Fibroblast of mammary gland (primary cell): ENCODE data around the gene KCNIP4.

Source experiments
- DNase-seq: peaks from one replicate; pipeline ENCODE4 v3.0.0-alpha.2; 2010; ENCODE audit warnings: low read depth
- H3K4me3 ChIP-seq: 2 replicates; pipeline ENCODE4 v1.5.1; 2011; ENCODE audit warnings: low read depth, mild to moderate bottlenecking, low read length, moderate library complexity; ENCODE audit not compliant: control insufficient read depth
- TF ChIP-seq, protein P1 (sequence below): conservative IDR thresholded peaks from 2 replicates; pipeline ENCODE4 v1.5.1; 2011; ENCODE audit warnings: low read depth, low read length, inconsistent platforms; ENCODE audit not compliant: control insufficient read depth, insufficient read depth

KCNIP4 gene

DNA sequence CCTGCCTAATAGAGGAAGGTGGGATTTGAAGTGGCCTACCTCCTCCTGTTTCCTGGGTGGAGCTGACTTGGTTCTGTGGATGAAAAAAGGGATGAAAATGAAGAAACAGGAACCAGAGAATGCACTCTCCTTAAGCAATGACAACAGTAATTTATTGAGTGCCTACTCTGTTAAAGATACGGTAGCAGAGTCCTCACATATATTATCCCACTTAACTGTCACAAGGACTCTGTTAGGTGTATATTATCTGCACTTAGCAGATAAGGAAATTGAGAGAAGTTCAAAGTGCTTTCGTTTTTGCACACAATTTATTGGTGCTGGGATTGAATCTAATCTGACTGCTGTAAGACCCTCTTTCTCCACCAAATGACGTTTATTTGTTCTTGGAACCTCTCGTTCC is 947.1 kb downstream of the KCNIP4 start:
- no peak overlapping the region for H3K4me3 ChIP-seq
- no peak for DNase-seq
- TF ChIP-seq, protein P1, sequence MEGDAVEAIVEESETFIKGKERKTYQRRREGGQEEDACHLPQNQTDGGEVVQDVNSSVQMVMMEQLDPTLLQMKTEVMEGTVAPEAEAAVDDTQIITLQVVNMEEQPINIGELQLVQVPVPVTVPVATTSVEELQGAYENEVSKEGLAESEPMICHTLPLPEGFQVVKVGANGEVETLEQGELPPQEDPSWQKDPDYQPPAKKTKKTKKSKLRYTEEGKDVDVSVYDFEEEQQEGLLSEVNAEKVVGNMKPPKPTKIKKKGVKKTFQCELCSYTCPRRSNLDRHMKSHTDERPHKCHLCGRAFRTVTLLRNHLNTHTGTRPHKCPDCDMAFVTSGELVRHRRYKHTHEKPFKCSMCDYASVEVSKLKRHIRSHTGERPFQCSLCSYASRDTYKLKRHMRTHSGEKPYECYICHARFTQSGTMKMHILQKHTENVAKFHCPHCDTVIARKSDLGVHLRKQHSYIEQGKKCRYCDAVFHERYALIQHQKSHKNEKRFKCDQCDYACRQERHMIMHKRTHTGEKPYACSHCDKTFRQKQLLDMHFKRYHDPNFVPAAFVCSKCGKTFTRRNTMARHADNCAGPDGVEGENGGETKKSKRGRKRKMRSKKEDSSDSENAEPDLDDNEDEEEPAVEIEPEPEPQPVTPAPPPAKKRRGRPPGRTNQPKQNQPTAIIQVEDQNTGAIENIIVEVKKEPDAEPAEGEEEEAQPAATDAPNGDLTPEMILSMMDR: no peak

- no peak for DNase-seq
- H3K4me3 ChIP-seq: no peak overlapping the region
- TF ChIP-seq, protein P1: no peak
Measured at GRCh38 chr4:20997886-20998285, 950.7 kb downstream of the KCNIP4 start.

GRCh38 chr4:20995610-20996009 is 953.0 kb downstream of the KCNIP4 start:
- no peak for DNase-seq
- TF ChIP-seq, protein P1: no peak
- H3K4me3 ChIP-seq: no peak overlapping the region

DNA sequence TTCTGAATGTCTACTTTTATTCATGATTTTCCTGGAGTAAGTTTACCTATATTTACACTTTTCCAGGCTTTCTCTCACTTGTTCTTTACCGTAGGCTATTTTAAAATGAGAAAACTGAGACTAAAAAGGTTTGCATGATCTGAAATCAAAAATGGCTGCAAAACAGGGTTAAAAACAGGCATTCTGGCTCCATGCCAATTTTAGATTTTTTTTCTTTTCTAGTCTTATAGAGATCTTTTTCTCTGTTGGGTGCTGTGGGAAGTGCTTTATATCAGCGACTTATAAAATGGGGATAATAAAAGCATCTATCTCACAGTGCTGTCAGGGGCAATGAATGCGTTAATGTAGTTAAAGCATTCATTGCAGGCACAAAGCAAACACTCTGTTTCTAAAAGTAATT is 953.6 kb downstream of the KCNIP4 start:
- no peak overlapping the region for H3K4me3 ChIP-seq
- TF ChIP-seq, protein P1: no peak
- DNase-seq: no peak

DNA sequence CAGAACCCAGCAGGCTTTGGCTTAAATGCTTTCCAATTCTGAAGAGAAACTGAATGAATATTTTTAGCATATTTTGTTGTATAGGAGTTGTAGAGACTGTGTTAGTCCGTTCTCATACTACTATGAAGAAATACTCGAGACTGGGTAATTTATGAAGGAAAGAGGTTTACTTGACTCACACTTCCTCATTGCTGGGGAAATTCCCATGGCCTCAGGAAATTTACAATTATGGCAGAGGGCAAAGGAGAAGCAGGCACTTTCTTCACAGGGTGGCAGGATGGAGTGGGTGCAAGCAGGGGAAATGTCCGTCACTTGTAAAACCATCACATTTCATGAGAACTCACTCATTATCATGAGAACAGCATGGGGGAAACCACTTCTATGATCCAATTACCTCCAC is 956.6 kb downstream of the KCNIP4 start:
- TF ChIP-seq, protein P1: no peak
- H3K4me3 ChIP-seq: no peak overlapping the region
- no peak for DNase-seq

DNA sequence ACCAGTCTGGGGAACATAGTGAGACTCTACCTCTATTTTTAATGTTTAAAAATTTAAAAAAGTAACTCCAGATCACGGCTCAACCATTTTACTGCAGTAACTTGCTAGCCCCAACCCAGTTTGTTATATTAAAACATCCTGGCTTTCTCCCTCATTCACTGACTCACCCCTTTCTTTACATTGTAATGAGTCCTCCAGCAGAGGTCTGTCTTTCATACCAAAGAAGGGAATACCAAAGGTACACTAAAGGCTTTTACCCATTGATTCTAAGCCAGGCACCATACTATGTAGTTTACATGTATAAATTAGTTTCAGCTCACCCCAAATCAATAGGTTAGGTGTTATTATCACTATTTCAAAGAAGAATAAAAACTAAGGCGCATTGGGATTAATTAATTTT is 961.4 kb downstream of the KCNIP4 start:
- no peak for DNase-seq
- no peak overlapping the region for H3K4me3 ChIP-seq
- TF ChIP-seq, protein P1: no peak

GRCh38 chr4:20984576-20984836 is 964.1 kb downstream of the KCNIP4 start:
- TF ChIP-seq, protein P1: no peak
- DNase-seq: no peak
- no peak overlapping the region for H3K4me3 ChIP-seq
